Muscle layer of colon (tissue), 2 donors: Measurements from ENCODE around the gene AMOTL1.
"Not testable (repeated sequence)": the region's sequence is repeated elsewhere in the genome, so short reads cannot be mapped to it uniquely, and the experiment has no call there.

Source experiments
- H3K27ac ChIP-seq: one replicate; pipeline ENCODE4 v1.7.0; 2013; ENCODE audit warnings: low read depth, mild to moderate bottlenecking, low read length, moderate library complexity
- H3K27me3 ChIP-seq, 2 donors: one replicate each; pipeline ENCODE4 v1.7.0; 2013; ENCODE audit warnings: low read length in 2 of 2, mild to moderate bottlenecking in 2 of 2; ENCODE audit not compliant: insufficient read depth in 2 of 2, control insufficient read depth in 1 of 2
- H3K36me3 ChIP-seq: one replicate; pipeline ENCODE4 v1.7.0; 2013; ENCODE audit warnings: mild to moderate bottlenecking, low read length; ENCODE audit not compliant: insufficient read depth
- H3K4me1 ChIP-seq: one replicate; pipeline ENCODE4 v1.7.0; 2013; ENCODE audit warnings: mild to moderate bottlenecking, low read length; ENCODE audit not compliant: insufficient read depth
- H3K4me3 ChIP-seq, 2 donors: one replicate each; pipeline ENCODE4 v1.7.0; 2013; ENCODE audit warnings: low read length in 2 of 2, low read depth in 1 of 2, mild to moderate bottlenecking in 1 of 2, moderate library complexity in 1 of 2
- H3K9ac ChIP-seq: one replicate; pipeline ENCODE4 v1.7.0; 2013; ENCODE audit warnings: low read length
- H3K9me3 ChIP-seq: one replicate; pipeline ENCODE4 v1.7.0; 2013; ENCODE audit warnings: mild to moderate bottlenecking, low read length
- donor health status: abdominal sarcoma.
- donor health status: Adenocarcinoma of cecum.

Gene AMOTL1

DNA sequence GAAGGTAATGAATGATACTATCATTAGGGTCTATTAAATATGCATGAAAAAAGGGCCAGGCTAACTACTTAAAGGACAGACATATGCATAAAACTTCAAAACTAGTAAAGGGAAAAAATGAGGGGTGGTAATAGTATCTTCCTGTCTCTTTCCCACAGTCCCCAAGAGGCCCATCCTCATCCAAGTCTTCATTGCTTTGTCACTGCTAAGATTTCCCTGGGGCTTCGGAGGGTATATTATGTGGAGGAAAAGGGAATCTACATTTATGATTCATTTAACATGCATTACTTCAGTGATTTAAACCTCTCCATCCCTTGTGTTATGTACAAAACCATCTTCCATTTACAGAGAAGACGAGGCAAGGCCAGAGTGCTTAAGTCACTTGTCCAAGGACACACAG, 139.1 kb downstream of the AMOTL1 start:
- Histone ChIP-seq H3K27me3 (no peaks in the 10 kb centered on the region), H3K36me3 (no peaks in the 10 kb centered on the region), H3K27ac (no peak overlapping the region), H3K4me1 (no peaks in the 10 kb centered on the region), H3K9me3 (no peaks in the 10 kb centered on the region), H3K4me3 (no peak overlapping the region), H3K9ac (no peak overlapping the region)

DNA sequence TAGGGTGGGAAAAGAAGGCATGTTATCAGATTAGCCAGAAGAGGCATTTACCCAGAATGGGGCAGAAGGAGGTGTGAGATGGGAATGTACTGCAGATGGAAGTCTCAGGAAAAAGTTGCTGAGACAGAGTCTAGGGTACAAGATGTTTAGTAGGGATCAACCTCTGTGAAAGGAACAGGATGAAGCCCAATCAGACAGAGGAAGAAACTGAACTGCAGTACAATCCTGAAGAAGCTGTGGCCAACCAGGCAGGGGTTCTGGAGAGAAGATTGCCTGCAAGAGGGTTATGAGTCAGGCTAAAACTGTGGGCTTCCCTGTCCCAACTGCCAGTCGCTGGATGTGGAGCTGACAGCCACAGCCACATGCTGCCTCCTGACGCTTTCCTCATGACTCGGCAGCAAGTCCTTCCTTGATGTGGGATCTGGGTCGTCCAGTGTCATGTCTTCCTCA, 141.2 kb downstream of the AMOTL1 start:
- Histone ChIP-seq H3K9me3 (no peaks in the 10 kb centered on the region), H3K4me1 (no peaks in the 10 kb centered on the region), H3K27ac (no peak overlapping the region), H3K9ac (no peak overlapping the region), H3K27me3 (no peaks in the 10 kb centered on the region), H3K4me3 (no peak overlapping the region), H3K36me3 (no peaks in the 10 kb centered on the region)

DNA sequence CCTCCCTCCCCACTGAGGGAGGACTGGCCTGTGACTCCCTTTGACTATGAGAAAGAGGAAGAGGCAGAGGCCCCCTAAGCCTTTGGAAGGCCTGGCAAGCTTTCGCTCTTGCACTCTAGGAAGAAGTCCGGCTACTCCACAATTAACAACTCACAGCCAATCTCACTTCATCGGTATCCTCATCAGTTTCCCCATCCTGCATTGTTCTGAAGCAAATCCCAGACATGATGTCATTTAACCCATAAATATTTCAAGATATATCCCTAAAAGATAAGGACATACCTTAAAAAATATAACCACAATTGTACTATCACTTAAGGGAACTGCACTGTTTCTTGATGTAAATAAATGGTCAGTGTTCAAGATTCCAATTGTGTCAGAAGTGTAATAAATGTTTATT, 142.1 kb downstream of the AMOTL1 start:
- no peaks in the 10 kb centered on the region for H3K4me1 ChIP-seq
- H3K36me3 ChIP-seq, result no peaks in the 10 kb centered on the region
- no peak overlapping the region for H3K27ac ChIP-seq
- no peak overlapping the region for H3K9ac ChIP-seq
- H3K9me3 ChIP-seq, result no peaks in the 10 kb centered on the region
- no peaks in the 10 kb centered on the region for H3K27me3 ChIP-seq
- no peak overlapping the region for H3K4me3 ChIP-seq

DNA sequence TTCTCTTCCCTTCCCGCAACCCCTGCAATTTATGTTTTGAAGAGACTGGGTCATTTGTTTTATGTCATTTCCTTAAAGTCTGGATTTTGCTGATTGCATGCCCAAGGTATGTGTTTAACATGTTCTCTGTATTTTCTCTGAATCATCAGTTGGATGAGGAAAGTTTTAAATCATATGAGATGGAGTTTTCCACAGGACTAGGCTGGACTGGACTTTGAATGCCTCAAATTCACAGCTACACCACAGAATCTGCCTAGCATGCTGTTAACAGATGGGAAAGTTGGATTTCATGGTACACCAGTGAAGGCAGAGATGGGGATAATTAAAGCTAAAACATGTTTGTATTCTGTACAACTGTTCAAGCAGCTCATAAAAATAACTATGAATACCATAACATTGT, 142.6 kb downstream of the AMOTL1 start:
- no peaks in the 10 kb centered on the region for H3K4me1 ChIP-seq
- H3K27ac ChIP-seq, result no peak overlapping the region
- no peaks in the 10 kb centered on the region for H3K27me3 ChIP-seq
- H3K9ac ChIP-seq, result no peak overlapping the region
- H3K4me3 ChIP-seq, result no peak overlapping the region
- H3K36me3 ChIP-seq, result no peaks in the 10 kb centered on the region
- H3K9me3 ChIP-seq, result no peaks in the 10 kb centered on the region

DNA sequence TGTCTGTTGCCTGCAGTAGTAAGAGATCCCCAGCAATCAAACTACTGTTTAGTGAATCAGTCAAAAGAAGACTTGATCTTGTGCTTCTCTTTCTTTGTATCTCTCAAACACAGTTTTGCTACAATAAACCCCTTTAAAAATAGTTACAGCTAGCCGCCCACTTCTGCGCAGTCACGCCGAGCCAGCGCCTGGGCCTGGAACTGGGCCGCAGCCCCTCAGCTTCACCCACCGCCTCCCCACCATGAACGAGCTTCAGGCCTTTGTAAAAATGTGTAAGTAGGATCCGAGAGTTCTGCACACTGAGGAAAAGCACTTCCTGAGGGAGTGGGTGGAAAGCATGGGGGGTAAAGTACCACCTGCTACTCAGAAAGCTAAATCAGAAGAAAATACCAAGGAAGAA, 144.7 kb downstream of the AMOTL1 start:
- Histone ChIP-seq H3K27ac (no peak overlapping the region), H3K36me3 (no peaks in the 10 kb centered on the region), H3K4me3 (no peak overlapping the region), H3K9ac (no peak overlapping the region), H3K9me3 (no peaks in the 10 kb centered on the region), H3K4me1 (no peaks in the 10 kb centered on the region), H3K27me3 (no peaks in the 10 kb centered on the region)

DNA sequence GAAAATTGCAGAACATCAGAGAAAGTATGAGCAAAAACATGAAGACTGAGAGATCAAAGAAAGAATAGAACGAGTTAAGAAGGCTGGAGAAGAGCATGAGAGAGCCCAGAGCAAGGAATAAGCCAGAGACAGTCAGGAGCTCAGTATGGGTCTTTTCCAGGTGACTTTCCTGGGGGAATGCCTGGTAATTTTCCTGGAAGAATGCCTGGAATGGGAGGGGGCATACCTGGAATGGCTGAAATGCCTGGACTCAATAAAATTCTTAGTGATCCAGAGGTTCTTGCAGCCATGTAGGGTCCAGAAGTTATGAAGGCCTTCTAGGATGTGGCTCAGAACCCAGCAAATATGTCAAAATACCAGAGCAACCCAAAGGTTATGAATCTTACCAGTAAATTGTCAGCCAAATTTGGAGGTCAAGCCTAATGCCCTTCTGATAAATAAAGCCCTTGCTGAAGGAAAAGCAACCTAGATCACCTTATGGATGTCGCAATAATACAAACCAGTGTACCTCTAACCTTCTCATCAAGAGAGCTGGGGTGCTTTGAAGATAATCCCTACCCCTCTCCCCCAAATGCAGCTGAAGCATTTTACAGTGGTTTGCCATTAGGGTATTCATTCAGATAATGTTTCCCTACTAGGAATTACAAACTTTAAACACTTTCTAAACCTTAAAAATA, 145.7 kb downstream of the AMOTL1 start:
- H3K27me3 ChIP-seq, H3K9me3 ChIP-seq, H3K4me1 ChIP-seq, H3K4me3 ChIP-seq, H3K27ac ChIP-seq, H3K36me3 ChIP-seq, H3K9ac ChIP-seq: not testable (repeated sequence)

DNA sequence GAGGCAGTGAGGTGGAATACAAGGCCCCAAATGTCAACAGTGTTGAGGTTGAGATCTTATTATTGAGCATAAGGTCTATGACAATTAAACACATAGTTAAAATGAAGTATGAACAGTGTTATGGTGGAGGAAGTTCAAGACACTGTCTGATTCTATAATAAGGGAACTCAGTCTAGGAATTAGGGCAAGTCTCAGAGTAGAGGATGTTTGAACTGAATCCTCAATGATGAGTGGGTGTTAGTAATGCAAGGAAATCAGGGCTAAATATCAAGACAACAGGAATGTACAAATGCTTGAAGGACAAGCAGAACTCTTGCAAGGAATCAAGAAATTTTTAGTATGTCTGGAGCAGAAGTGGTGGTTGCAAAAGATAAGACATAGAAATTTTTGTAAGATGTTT, 152.2 kb downstream of the AMOTL1 start:
- Histone ChIP-seq H3K36me3 (no peaks in the 10 kb centered on the region), H3K9ac (no peak overlapping the region), H3K4me3 (no peak overlapping the region), H3K27ac (no peak overlapping the region), H3K9me3 (no peaks in the 10 kb centered on the region), H3K4me1 (no peaks in the 10 kb centered on the region), H3K27me3 (no peaks in the 10 kb centered on the region)

DNA sequence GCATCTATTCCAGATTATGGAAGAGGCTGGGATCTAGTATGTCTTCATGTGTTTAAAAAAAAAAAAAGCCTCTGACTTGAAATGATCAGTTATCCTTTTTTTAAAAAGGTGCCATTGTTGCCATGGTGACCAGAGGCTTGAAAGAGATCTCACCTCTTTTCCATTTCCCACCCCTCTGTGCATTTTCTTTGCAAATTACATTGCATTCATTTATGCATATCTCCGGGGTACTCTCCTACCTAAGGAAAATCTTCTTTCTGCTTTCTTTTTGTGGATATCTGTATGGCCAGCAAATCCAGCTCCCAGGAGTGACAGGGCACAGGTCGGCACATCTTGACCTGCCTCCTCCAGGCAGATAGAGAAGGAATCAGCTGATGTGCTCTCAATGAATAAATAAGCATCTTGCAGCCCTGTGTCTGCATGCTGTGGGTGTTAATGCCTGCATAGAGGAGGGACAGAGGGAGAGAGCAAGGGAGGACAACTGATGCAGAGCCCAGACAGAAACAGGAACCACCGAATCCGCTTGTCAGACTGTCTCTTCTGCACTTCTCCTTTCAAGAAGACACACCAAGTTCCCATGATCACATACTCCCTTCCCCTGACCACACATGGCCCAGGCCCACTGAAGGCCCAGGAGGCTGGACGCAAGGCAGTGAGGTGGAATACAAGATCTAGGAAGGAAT, 154.3 kb downstream of the AMOTL1 start:
- Histone ChIP-seq H3K36me3 (no peaks in the 10 kb centered on the region), H3K27ac (no peak overlapping the region), H3K9me3 (no peaks in the 10 kb centered on the region), H3K9ac (no peak overlapping the region), H3K4me1 (peaks cover 11% of the 10 kb centered on the region), H3K27me3 (no peaks in the 10 kb centered on the region), H3K4me3 (no peak overlapping the region)

DNA sequence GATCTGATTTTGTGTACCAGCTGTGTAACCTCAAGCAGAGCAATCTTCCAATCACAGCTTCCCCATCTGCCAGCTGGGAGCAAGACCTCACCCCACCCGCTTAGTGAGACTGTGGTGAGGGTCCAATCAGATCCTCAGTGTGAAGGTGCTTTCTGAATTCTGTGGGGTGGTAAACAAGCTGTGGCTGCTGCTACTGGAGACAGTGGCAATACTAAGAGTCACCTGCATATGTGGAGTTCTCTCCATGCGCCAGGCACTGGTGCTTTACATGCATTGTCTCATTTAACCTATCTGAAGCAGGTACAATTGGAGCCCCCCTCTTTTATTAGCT, 154.8 kb downstream of the AMOTL1 start:
- Histone ChIP-seq H3K27ac (no peak overlapping the region), H3K9me3 (no peaks in the 10 kb centered on the region), H3K36me3 (no peaks in the 10 kb centered on the region), H3K27me3 (no peaks in the 10 kb centered on the region), H3K4me1 (peaks cover 16% of the 10 kb centered on the region), H3K9ac (no peak overlapping the region), H3K4me3 (no peak overlapping the region)

DNA sequence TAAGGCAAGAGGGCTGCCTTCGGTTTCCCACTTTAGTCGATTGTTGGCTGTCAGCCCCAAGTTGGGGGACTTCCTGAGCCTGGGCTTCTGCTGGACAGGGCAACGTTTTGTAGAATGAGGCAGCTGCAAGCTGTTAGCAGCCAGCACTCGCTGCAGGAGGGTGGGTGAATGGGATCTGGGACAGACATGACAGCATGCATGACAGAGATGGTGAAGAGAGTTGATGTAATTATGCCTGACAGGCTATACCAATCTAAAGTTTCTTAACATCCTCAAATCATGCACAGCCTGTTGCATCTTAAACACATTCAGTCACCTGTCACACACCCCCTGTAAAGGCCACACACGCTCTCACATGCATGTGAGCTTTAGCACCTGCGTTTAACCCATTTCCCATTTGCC, 156.0 kb downstream of the AMOTL1 start:
- H3K4me1 ChIP-seq, result peaks cover 23% of the 10 kb centered on the region
- no peaks in the 10 kb centered on the region for H3K36me3 ChIP-seq
- H3K4me3 ChIP-seq, result no peak overlapping the region
- H3K27ac ChIP-seq, result no peak overlapping the region
- H3K27me3 ChIP-seq, result no peaks in the 10 kb centered on the region
- H3K9ac ChIP-seq, result no peak overlapping the region
- no peaks in the 10 kb centered on the region for H3K9me3 ChIP-seq

DNA sequence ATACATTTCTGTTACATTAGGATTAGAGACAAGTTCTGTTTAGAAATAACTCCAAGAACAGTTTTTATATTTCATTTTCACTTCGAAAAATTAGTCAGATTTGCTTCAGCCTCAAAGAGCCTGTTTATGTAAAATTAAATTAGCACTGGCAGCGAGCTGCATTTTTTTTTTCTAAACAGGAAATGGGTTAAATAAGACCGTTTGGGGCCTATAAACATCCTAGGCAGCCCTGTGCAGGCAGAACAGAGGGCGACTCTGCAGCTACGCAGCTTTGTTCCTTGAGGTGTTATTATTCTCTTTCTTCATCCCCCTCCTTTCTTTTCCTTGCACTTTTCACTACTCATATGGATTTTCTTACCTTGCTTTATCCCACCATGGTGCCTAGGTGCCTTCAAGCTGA, 156.5 kb downstream of the AMOTL1 start:
- no peak overlapping the region for H3K9ac ChIP-seq
- peaks cover 23% of the 10 kb centered on the region for H3K4me1 ChIP-seq
- H3K27ac ChIP-seq, result no peak overlapping the region
- no peaks in the 10 kb centered on the region for H3K9me3 ChIP-seq
- no peaks in the 10 kb centered on the region for H3K27me3 ChIP-seq
- H3K4me3 ChIP-seq, result no peak overlapping the region
- H3K36me3 ChIP-seq, result no peaks in the 10 kb centered on the region
